Spleen (tissue), 7 donors: ENCODE measurements around the gene SFXN5.

Experiments used
- CTCF ChIP-seq, 11 experiments: fragments of 200-600 bp in 7 of 11; fragments of 450-650 bp in 4 of 11; sonication (generic) in 4 of 11; IDR thresholded peaks in 8 of 11; conservative IDR thresholded peaks in 3 of 11; 1 replicate in 7 of 11; 2 replicates in 4 of 11; pipeline versions ENCODE4 v1.4.0 to v1.8.0; 2016 to 2021; ENCODE audit warnings: antibody characterized with exemption in 11 of 11, inconsistent platforms in 4 of 11, mild to moderate bottlenecking in 1 of 11
- POLR2A ChIP-seq, 3 donors: fragments of 450-650 bp; IDR thresholded peaks; one replicate each; pipeline ENCODE4 v1.5.1; 2017; ENCODE audit warnings: antibody characterized with exemption in 3 of 3, mild to moderate bottlenecking in 1 of 3
- donor health status: DM: no; HTN: no; CAD: no; lungs with moderate emphysema.
- donor health status: DM: no; HTN: no; CAD: no.
- donor health status: DM: no; HTN: no; CAD: no.

DNA sequence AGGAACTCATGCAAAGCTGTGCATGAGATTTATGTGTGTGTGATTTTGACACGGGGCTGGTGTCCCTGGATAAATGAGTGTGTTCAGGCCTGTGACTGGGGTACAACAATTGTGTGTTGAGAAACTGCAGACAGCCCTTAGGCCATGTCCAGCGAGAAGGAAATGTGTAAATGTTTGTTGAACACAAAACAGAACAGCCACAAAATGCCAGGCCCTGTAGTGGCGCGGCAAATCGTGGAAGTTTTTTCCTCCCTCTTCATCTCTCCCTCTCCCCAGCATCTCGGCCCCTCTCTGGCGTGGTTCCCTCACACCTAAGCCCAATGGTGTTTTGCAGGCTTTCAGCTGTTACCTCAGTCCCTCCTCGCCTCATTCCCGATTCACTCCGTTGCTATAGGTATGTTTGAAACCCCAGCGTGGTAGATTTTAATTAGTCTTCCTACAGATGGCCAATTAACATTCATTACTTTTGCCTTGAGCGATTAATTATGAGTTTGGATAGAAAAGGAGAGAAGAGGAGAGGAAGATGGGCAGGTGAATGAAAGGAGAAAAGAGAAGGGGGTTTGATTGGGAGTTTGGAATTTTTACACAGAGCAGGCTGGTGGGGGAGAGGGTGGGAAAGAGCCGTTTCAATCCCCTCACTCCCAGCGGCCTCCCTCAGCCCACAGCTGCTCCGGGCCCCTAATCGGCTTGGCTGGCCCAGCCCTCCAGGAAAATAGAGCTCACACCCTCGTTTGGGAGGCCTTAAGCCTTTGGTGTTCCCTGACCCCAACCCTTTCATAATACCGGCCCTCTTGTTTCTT, 173.5 kb downstream of the SFXN5 start:
- no peak for TF ChIP-seq CTCF (IDR thresholded peaks at IDR 0.05 in 8 of 11, conservative IDR thresholded peaks at IDR 0.05 in 3 of 11)
- TF ChIP-seq POLR2A (IDR thresholded peaks at IDR 0.05) = no peak
